Effector CD4-positive, alpha-beta T cell (primary cell): ENCODE measurements around the gene GSG1L2.
"Not testable (repeated sequence)": the region's sequence is repeated elsewhere in the genome, so short reads cannot be mapped to it uniquely, and the experiment has no call there.

Experiments used
- DNase-seq: peaks from one replicate; pipeline ENCODE4 v3.0.0-alpha.2; 2020

The GSG1L2 gene

GRCh38 chr17:9788601-9789000, 33.3 kb downstream of the GSG1L2 start:
- DNase-seq: no peak

- DNase-seq: no peak
Observed at GRCh38 chr17:9784544-9784943, 37.3 kb downstream of the GSG1L2 start.

GRCh38 chr17:9783465-9783864, 38.4 kb downstream of the GSG1L2 start:
- DNase-seq: not testable (repeated sequence)

- no peak for DNase-seq
Observed at GRCh38 chr17:9783050-9783449, 38.8 kb downstream of the GSG1L2 start.

- DNase-seq: no peak
Observed at GRCh38 chr17:9780552-9780951, 41.3 kb downstream of the GSG1L2 start.

- no peak for DNase-seq
Observed at GRCh38 chr17:9776911-9777310, 45.0 kb downstream of the GSG1L2 start.

GRCh38 chr17:9772658-9773057, 49.2 kb downstream of the GSG1L2 start:
- DNase-seq: no peak

- no peak for DNase-seq
Observed at GRCh38 chr17:9771465-9771864, 50.4 kb downstream of the GSG1L2 start.

- DNase-seq: no peak
Observed at GRCh38 chr17:9769036-9769695, 52.7 kb downstream of the GSG1L2 start.

GRCh38 chr17:9768381-9768934, 53.4 kb downstream of the GSG1L2 start:
- DNase-seq: no peak

- DNase-seq: no peak
Observed at GRCh38 chr17:9767432-9767991, 54.4 kb downstream of the GSG1L2 start.

- no peak for DNase-seq
Observed at GRCh38 chr17:9766970-9767369, 54.9 kb downstream of the GSG1L2 start.

GRCh38 chr17:9765322-9765721, 56.6 kb downstream of the GSG1L2 start:
- no peak for DNase-seq

- no peak for DNase-seq
Observed at GRCh38 chr17:9763643-9764042, 58.2 kb downstream of the GSG1L2 start.

- DNase-seq: no peak
Observed at GRCh38 chr17:9760266-9760665, 61.6 kb downstream of the GSG1L2 start.

- no peak for DNase-seq
Observed at GRCh38 chr17:9755083-9755482, 66.8 kb downstream of the GSG1L2 start.
